WTC11 (cell line): Measurements from ENCODE around the gene OR2G6.
"Not testable (repeated sequence)": the region's sequence is repeated elsewhere in the genome, so short reads cannot be mapped to it uniquely, and the experiment has no call there.

Experiments used
- CTCF ChIP-seq: fragments of 200-600 bp; IDR thresholded peaks from 2 replicates; pipeline ENCODE4 v1.8.0; 2022; ENCODE audit warnings: antibody characterized with exemption
- ETV6 ChIP-seq: sonication (generic); formaldehyde crosslinking; IDR thresholded peaks from 2 replicates; pipeline ENCODE4 v1.8.1; 2022; ENCODE audit warnings: mild to moderate bottlenecking, missing genetic modification reagents
- MAX ChIP-seq: sonication (generic); formaldehyde crosslinking; IDR thresholded peaks from 2 replicates; pipeline ENCODE4 v1.8.0; 2022; ENCODE audit warnings: mild to moderate bottlenecking, missing genetic modification reagents
- TCF7 ChIP-seq: sonication (generic); formaldehyde crosslinking; IDR thresholded peaks from 2 replicates; pipeline ENCODE4 v1.8.0; 2022; ENCODE audit warnings: mild to moderate bottlenecking, low read depth, missing genetic modification reagents, moderate library complexity

- TF ChIP-seq CTCF; TCF7 (CRISPR knock-in tag); ETV6; MAX (CRISPR knock-in tag): not testable (repeated sequence)
Observed at GRCh38 chr1:248569049-248569448, 61.2 kb downstream of the OR2G6 start.
